Vagina (tissue), 2 donors: ENCODE results near the gene SLC25A26. TPM values are rescaled to one million over a fixed set of nuclear protein-coding genes. Genes with fewer than 3 reads are reported as not detected.

Experiments used
- DNase-seq, 2 donors: peaks; one replicate each; pipeline ENCODE4 v3.0.0-alpha.2; 2017; ENCODE audit errors: extremely low spot score in 2 of 2
- H3K27ac ChIP-seq: fragments of 200-600 bp; sonication (generic); one replicate; pipeline ENCODE4 v1.5.1; 2019
- H3K27me3 ChIP-seq: fragments of 200-600 bp; sonication (generic); one replicate; pipeline ENCODE4 v1.5.1; 2019
- H3K36me3 ChIP-seq, 2 donors: fragments of 200-600 bp; sonication (generic); one replicate each; pipeline ENCODE4 v1.5.1; 2017 to 2019
- H3K4me1 ChIP-seq: fragments of 200-600 bp; sonication (generic); one replicate; pipeline ENCODE4 v1.5.1; 2019
- H3K4me3 ChIP-seq, 2 donors: fragments of 200-600 bp; sonication (generic); 1 replicate in 1 of 2; 2 replicates in 1 of 2; pipeline ENCODE4 v1.5.1; 2016 to 2019
- H3K9me3 ChIP-seq: fragments of 200-600 bp; sonication (generic); one replicate; pipeline ENCODE4 v1.5.1; 2019
- POLR2A ChIP-seq, 2 donors: fragments of 450-650 bp; IDR thresholded peaks; one replicate each; pipeline ENCODE4 v1.6.1; 2017; ENCODE audit warnings: antibody characterized with exemption in 2 of 2, mild to moderate bottlenecking in 2 of 2, moderate library complexity in 2 of 2
- POLR2AphosphoS5 ChIP-seq, 2 donors: sonication (generic); formaldehyde crosslinking; IDR thresholded peaks; one replicate each; pipeline ENCODE4 v1.9.0; 2017; ENCODE audit warnings: antibody characterized with exemption in 2 of 2, mild to moderate bottlenecking in 2 of 2, low read depth in 1 of 2; ENCODE audit not compliant: insufficient read depth in 1 of 2
- intact Hi-C: fragments of 100-400 bp; cut with DNase I; formaldehyde crosslinking; loops from one replicate; pipeline ENCODE4 v1.15.1; 2023
- total RNA-seq: library from RNA; depleted of rRNA; stranded (reverse); fragments of >200 nt; gene quantifications from one replicate; pipeline ENCODE4 v1.2.3, GENCODE V29; 2016
- TF ChIP-seq, protein P1 (sequence below), 3 experiments: fragments of 450-650 bp in 2 of 3; fragments of 200-600 bp in 1 of 3; sonication (generic) in 1 of 3; IDR thresholded peaks; one replicate each; pipeline ENCODE4 v1.5.1; 2017 to 2019; ENCODE audit warnings: antibody characterized with exemption in 3 of 3, mild to moderate bottlenecking in 2 of 3, moderate library complexity in 2 of 3

Gene SLC25A26
- total RNA-seq, 1 donor from 2014 or later: 21.6 TPM

DNA sequence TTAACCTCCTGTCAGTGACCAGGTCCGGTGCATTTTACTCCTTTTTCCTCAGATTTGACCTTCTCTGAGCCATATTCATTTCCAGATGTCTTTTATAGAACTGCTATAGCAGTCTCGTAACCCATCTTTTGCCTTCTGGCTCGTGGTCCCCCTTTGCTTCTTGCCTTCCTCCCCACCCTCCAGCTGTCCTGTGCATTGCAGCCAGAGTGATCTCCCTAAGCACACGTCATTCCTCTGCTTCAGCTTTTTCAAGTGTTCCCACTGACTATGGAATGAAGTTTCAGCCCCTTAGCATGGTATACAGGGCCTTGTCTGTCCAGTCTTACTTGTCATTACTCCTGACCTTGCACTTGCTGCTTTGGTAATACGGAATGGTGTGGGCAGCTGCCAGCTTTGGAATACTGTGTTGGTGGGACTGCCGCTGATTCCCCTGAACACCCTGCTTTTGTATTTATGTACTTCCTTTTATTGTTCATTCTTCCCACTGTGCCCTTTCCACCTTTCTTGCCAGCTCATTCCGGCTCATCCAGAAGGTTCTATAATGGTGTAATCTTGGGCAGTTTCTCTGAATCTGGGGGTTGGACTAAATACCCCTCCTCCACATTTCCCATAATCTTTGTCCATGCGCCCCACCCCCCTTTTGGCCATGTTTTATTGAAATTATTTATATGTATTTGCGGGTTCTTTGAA, 38.9 kb downstream of the SLC25A26 start:
- Histone ChIP-seq H3K4me3 (no peak overlapping the region), H3K9me3 (no peaks in the 10 kb centered on the region), H3K36me3 (no peaks in the 10 kb centered on the region), H3K27ac (no peak overlapping the region), H3K4me1 (no peaks in the 10 kb centered on the region), H3K27me3 (no peaks in the 10 kb centered on the region)
- intact Hi-C loops: no loop called here
- DNase-seq: no peak
- TF ChIP-seq POLR2AphosphoS5 (IDR thresholded peaks at IDR 0.05; ENCODE audit: insufficient read depth in 1 of 2, low read depth in 1 of 2): no peak
- TF ChIP-seq, protein P1, sequence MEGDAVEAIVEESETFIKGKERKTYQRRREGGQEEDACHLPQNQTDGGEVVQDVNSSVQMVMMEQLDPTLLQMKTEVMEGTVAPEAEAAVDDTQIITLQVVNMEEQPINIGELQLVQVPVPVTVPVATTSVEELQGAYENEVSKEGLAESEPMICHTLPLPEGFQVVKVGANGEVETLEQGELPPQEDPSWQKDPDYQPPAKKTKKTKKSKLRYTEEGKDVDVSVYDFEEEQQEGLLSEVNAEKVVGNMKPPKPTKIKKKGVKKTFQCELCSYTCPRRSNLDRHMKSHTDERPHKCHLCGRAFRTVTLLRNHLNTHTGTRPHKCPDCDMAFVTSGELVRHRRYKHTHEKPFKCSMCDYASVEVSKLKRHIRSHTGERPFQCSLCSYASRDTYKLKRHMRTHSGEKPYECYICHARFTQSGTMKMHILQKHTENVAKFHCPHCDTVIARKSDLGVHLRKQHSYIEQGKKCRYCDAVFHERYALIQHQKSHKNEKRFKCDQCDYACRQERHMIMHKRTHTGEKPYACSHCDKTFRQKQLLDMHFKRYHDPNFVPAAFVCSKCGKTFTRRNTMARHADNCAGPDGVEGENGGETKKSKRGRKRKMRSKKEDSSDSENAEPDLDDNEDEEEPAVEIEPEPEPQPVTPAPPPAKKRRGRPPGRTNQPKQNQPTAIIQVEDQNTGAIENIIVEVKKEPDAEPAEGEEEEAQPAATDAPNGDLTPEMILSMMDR (IDR thresholded peaks at IDR 0.05): no peak
- no peak for TF ChIP-seq POLR2A (IDR thresholded peaks at IDR 0.05)

- Histone ChIP-seq H3K27me3 (no peaks in the 10 kb centered on the region), H3K4me3 (no peak overlapping the region), H3K4me1 (no peaks in the 10 kb centered on the region), H3K27ac (no peak overlapping the region), H3K9me3 (no peaks in the 10 kb centered on the region), H3K36me3 (no peaks in the 10 kb centered on the region)
- no peak for DNase-seq
- TF ChIP-seq POLR2A (IDR thresholded peaks at IDR 0.05): no peak
- TF ChIP-seq, protein P1 (IDR thresholded peaks at IDR 0.05): no peak
- TF ChIP-seq POLR2AphosphoS5 (IDR thresholded peaks at IDR 0.05; ENCODE audit: insufficient read depth in 1 of 2, low read depth in 1 of 2): no peak
- intact Hi-C loops: no loop called here
These were observed 39.6 kb downstream of the SLC25A26 start for GRCh38 chr3:66260431-66260830.

GRCh38 chr3:66261355-66261754, 40.6 kb downstream of the SLC25A26 start:
- intact Hi-C loops: no loop called here
- Histone ChIP-seq H3K36me3 (no peaks in the 10 kb centered on the region), H3K9me3 (no peaks in the 10 kb centered on the region), H3K4me1 (no peaks in the 10 kb centered on the region), H3K27me3 (no peaks in the 10 kb centered on the region), H3K27ac (no peak overlapping the region), H3K4me3 (no peak overlapping the region)
- DNase-seq: no peak
- TF ChIP-seq POLR2A (IDR thresholded peaks at IDR 0.05) (no peak), POLR2AphosphoS5 (IDR thresholded peaks at IDR 0.05; ENCODE audit: insufficient read depth in 1 of 2, low read depth in 1 of 2) (no peak)
- TF ChIP-seq, protein P1 (IDR thresholded peaks at IDR 0.05): no peak

- no peak overlapping the region for H3K4me3 ChIP-seq
- TF ChIP-seq POLR2A (IDR thresholded peaks at IDR 0.05) (no peak), POLR2AphosphoS5 (IDR thresholded peaks at IDR 0.05; ENCODE audit: insufficient read depth in 1 of 2, low read depth in 1 of 2) (no peak)
- TF ChIP-seq, protein P1 (IDR thresholded peaks at IDR 0.05): no peak
- H3K9me3 ChIP-seq: no peaks in the 10 kb centered on the region
- intact Hi-C loops: no loop called here
- no peaks in the 10 kb centered on the region for H3K4me1 ChIP-seq
- H3K27me3 ChIP-seq: no peaks in the 10 kb centered on the region
- no peak overlapping the region for H3K27ac ChIP-seq
- H3K36me3 ChIP-seq: no peaks in the 10 kb centered on the region
- DNase-seq: no peak
These were observed 44.8 kb downstream of the SLC25A26 start for GRCh38 chr3:66265649-66266048.

- Histone ChIP-seq H3K27me3 (no peaks in the 10 kb centered on the region), H3K9me3 (no peaks in the 10 kb centered on the region), H3K4me1 (no peaks in the 10 kb centered on the region), H3K36me3 (no peaks in the 10 kb centered on the region), H3K27ac (no peak overlapping the region), H3K4me3 (no peak overlapping the region)
- no peak for DNase-seq
- intact Hi-C loops: no loop called here
- TF ChIP-seq, protein P1 (IDR thresholded peaks at IDR 0.05): no peak
- TF ChIP-seq POLR2AphosphoS5 (IDR thresholded peaks at IDR 0.05; ENCODE audit: insufficient read depth in 1 of 2, low read depth in 1 of 2): no peak
- no peak for TF ChIP-seq POLR2A (IDR thresholded peaks at IDR 0.05)
These were observed 45.8 kb downstream of the SLC25A26 start for GRCh38 chr3:66266551-66266950.
